ENCODE results near the gene EFNB2.

- TF ChIP-seq PAX5 (IDR thresholded peaks at IDR 0.05; ENCODE audit: insufficient read depth, low read length, severe bottlenecking) (no peak), POLR2AphosphoS5 (IDR thresholded peaks at IDR 0.05; ENCODE audit: low read depth, low read length) (no peak), POLR2A (IDR thresholded peaks at IDR 0.05; ENCODE audit: low read depth, low read length) (no peak), TAF1 (IDR thresholded peaks at IDR 0.05; ENCODE audit: low read depth, low read length) (no peak), POU2F2 (IDR thresholded peaks at IDR 0.05; ENCODE audit: low read depth, low read length) (no peak), SPI1 (IDR thresholded peaks at IDR 0.05; ENCODE audit: low read depth, low read length) (no peak)
These were observed 33.0 kb upstream of the EFNB2 start for GRCh38 chr13:106568299-106569003.
